Limb (tissue), 2 donors: ENCODE measurements around the gene LYRM1.
"Not testable (repeated sequence)": the region's sequence is repeated elsewhere in the genome, so short reads cannot be mapped to it uniquely, and the experiment has no call there.

Source experiments
- DNase-seq, 2 donors: peaks; one replicate each; pipeline ENCODE4 v3.0.0-alpha.2; 2016; ENCODE audit errors: extremely low spot score in 2 of 2

The LYRM1 gene

DNA sequence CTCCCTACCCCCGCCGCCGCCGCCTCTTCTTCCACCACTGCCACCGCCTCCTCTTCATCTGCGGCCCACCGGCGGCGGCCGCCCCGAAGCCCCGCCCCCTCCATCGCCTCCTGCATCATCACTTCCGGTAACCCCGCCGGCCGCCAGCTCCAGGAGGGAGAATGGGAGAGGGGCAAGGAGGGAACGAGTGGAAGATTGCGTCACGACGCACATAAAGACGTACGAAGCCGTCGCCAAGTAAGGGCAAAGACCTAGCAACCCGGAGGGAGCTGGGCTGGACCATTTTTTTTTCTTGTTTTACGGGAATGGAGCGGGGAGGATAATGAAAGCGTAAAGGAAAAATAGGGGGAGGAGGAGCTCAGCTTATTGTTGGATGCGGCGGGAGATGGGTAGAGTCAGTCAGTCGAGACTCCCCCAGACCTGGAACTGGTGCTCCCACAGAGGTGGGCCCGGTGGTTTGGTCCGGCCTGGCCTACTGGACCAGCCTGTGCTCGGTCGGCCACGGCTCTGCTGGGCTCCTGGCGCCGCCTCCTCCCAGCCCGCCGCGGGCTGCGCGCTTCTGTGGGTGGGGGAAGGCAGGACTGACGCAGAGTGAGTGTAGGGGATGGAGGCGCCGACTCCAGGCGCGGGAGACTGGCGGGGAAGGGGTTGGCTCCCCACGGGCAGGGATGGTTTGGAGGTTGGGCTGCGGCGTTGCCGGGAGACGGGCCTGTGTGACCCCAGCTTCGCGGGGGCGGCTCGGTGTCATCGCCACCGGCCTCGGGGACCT is at the start of gene LYRM1, which contains the start of gene DCUN1D3:
Gene LYRM1, plus strand, starts transcription at position 473 of the 769 bp plus-strand sequence. CDS start 14,785 bp downstream, outside the sequence.
Gene DCUN1D3, minus strand, starts transcription at position 60 of the 769 bp plus-strand sequence. CDS start 37,820 bp downstream, outside the sequence.
- DNase-seq = peak; percentile 98 to 99

DNA sequence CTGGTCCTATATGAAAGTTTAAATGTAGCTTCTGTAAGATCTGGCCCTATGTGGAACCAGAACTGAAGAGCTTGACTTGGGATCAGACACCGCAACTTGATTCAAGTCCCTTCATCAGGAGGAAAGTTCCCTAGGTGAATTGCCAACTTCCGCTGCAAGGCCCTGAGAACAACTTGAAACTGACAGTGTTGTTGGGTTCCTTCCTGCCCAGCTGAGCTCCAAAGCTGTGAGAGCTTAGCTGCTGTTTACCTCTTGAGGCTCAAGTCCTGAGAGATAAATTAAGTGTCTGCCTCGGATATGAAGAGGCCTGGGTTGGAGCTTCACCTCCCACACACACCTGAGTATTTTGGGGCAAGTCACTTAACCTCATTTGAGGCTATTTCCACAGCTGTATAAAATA is 49.6 kb upstream of the LYRM1 start:
- DNase-seq = no peak

- peak; percentile 44 to 79 for DNase-seq
Measured at GRCh38 chr16:20851601-20852000, 49.0 kb upstream of the LYRM1 start.

DNA sequence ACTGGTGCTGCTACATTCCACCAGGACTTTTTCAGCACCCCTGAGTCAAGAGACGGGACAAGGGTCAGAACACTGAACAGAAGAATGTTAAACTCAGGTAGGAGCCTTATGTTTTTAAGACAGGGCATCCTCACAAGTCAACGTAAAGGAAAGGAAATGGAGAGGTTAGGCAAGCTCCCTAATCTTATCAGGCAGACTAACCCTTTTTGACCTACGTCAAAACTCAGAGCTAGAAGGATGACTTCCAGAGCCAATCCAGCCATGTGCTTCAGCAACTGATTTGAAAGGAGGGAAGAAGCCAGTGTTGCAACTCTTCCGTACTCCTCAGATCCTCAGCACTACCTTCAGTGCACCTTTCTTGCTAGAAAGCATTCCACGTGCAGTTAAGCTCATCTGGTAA is 47.4 kb upstream of the LYRM1 start:
- no peak for DNase-seq

- no peak for DNase-seq
Measured at GRCh38 chr16:20853981-20854620, 46.5 kb upstream of the LYRM1 start.

- no peak for DNase-seq
Measured at GRCh38 chr16:20854963-20855362, 45.6 kb upstream of the LYRM1 start.

DNA sequence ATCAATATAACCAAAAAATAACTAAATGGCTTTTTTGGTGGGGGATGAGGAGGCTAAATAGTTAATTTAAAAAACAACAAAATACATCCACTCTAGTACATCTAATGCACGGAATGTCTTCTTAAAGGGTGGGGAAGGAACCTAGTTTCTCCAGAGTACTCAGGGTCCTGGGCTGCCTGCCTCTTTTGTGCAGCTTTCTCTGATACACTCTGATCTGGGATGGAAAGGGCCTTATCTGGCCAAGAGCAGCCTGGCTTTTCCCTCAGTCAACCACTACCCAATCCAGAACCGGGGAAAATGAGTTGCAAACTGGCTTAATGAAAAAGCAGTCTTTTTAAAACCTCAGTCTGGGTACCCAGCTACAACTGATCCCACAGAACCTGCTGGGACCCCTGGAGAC is 43.3 kb upstream of the LYRM1 start:
- DNase-seq = no peak

DNA sequence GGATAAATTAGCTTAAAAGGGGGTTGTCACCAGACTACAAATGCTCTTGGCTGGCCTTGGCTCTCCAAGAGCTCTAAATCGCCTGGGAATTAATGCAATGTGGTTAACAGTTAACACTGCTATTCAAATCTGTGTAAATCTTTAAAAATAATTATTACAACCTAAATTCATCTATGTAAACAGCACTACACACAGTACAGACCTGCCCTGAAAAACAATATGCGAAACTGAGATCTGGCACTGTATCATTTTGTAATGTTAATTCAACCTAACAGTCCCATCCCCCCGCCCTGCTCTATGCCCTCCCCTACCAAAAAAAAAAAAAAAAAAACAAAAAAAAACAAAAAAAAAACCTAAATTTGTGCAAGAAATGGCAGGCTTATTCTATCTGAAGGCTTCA is 41.3 kb upstream of the LYRM1 start:
- DNase-seq = no peak

DNA sequence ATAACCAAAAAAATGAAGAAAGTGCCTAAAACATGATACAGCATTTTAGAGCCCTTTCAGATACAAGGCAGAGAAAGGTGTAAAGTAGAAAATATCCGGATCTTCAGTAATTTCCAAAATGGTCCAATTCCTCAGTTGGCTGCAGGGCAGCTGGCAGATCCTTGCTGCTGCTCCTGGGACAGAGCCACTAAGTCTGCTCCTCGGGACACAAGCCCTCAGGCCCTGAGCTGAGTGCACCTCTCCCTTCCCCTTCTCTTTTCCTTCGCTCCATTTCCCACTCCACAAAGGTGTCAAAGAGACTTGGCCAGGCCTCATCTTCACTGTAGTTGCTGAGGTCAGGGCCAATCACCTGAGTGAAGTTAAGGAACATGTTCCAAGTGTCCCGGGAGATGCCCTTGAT is 40.9 kb upstream of the LYRM1 start:
- DNase-seq = no peak

DNA sequence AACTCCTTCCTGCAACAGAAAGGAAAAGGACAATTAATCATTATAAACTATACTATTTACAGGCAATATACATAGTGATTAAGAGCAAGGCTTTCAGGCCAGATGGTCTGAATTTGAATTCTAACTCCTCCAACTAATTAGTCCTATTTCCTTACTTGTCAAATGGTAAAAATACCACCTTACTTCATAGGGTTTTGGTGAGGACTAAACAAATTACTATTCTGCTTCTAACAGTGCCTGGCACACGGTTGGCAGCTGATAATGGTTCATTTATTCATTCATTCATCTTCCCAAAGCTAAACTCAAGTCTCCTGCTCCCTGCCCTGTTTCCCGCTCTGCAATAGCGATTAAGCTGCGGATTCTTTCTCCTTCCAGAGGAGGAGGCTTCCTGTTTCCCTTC is 40.2 kb upstream of the LYRM1 start:
- no peak for DNase-seq

GRCh38 chr16:20860995-20861394 is 39.6 kb upstream of the LYRM1 start:
- not testable (repeated sequence) for DNase-seq

GRCh38 chr16:20862162-20862960 is 38.2 kb upstream of the LYRM1 start:
- DNase-seq = no peak

GRCh38 chr16:20864376-20864775 is 36.2 kb upstream of the LYRM1 start:
- DNase-seq = not testable (repeated sequence)

- no peak for DNase-seq
Measured at GRCh38 chr16:20865420-20866131, 35.0 kb upstream of the LYRM1 start.

DNA sequence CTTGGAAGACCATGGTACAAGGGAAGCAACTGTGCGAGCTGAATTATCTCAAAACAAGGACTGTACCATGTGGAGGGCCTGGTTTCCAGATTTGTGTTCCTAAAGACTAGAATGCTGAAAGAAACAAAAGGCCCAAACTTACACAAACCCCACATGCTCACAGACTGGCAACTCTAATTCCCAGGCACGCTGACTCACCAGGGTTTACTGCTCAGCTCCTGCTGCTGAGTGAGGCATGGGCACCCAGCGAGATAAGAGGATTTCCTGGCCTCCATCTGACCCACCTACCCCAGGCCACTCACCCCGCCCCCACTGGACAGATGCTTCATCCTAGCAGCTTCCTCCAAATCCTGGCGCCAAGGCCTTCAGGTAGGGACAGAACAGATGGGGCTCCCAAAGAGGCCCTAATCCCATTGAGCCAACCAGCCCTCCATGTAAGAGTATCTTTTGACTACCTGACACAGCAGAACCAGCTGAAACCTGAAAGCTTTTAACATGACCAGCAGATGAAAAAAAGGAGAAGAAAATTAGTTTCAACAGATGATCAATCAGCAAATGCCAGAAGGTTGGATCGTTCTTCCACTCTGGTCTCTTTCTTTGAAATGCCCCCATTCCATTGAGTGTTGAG is 34.3 kb upstream of the LYRM1 start:
- DNase-seq = no peak

- DNase-seq = no peak
Measured at GRCh38 chr16:20866801-20867200, 33.8 kb upstream of the LYRM1 start.

GRCh38 chr16:20867585-20867984 is 33.0 kb upstream of the LYRM1 start:
- DNase-seq = no peak

- peak in 1 of 2 donors; percentile 53 for DNase-seq
Measured at GRCh38 chr16:20868890-20869289, 31.7 kb upstream of the LYRM1 start.

- DNase-seq = no peak
Measured at GRCh38 chr16:20870122-20870820, 30.3 kb upstream of the LYRM1 start.

GRCh38 chr16:20871258-20871657 is 29.3 kb upstream of the LYRM1 start:
- no peak for DNase-seq
